ENCODE measurements around the gene GPM6B.

DNA sequence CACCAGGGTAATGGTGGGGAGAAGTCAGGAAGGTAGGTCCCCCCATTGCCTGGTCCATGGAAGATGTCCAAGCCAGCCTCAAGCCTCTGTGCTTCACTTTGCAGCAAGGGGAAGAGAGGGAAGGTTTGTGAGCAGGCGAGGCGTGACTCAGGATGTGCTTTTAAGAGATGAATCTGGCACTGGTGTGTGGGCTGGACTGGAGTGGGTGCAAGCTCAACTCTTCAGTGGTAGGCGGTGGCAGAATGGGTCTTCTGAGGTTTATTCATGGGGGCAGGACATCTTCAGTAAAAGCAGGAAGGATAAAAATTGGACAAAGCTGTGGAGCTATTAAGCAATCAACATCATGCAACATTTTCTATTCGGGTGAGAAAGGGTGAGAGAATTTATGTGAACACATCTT lies 19.4 kb downstream of the GPM6B start:
- TF ChIP-seq POLR2AphosphoS5 (IDR thresholded peaks at IDR 0.05; ENCODE audit: insufficient read depth, low read depth, low read length) (no peak), POLR2A (IDR thresholded peaks at IDR 0.05; ENCODE audit: low read depth, low read length) (no peak), MAX (IDR thresholded peaks at IDR 0.05; ENCODE audit: insufficient read depth, insufficient read length) (no peak)
- TF ChIP-seq, protein P1, sequence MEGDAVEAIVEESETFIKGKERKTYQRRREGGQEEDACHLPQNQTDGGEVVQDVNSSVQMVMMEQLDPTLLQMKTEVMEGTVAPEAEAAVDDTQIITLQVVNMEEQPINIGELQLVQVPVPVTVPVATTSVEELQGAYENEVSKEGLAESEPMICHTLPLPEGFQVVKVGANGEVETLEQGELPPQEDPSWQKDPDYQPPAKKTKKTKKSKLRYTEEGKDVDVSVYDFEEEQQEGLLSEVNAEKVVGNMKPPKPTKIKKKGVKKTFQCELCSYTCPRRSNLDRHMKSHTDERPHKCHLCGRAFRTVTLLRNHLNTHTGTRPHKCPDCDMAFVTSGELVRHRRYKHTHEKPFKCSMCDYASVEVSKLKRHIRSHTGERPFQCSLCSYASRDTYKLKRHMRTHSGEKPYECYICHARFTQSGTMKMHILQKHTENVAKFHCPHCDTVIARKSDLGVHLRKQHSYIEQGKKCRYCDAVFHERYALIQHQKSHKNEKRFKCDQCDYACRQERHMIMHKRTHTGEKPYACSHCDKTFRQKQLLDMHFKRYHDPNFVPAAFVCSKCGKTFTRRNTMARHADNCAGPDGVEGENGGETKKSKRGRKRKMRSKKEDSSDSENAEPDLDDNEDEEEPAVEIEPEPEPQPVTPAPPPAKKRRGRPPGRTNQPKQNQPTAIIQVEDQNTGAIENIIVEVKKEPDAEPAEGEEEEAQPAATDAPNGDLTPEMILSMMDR (IDR thresholded peaks at IDR 0.05; ENCODE audit: extremely low read depth in 1 of 2, insufficient read depth in 1 of 2, low read depth in 1 of 2, low read length in 2 of 2): no peak
